Nephron (organoid): ENCODE measurements around the gene SZRD1.

Experiments used
- H3K27ac Mint-ChIP-seq, 3 experiments: 2 replicates each; pipeline ENCODE4 v1.8.0; 2020; ENCODE audit warnings: mixed read lengths in 3 of 3, mild to moderate bottlenecking in 2 of 3, moderate library complexity in 1 of 3
- H3K27me3 Mint-ChIP-seq: 2 replicates; pipeline ENCODE4 v1.8.0; 2021; ENCODE audit warnings: low read depth, mild to moderate bottlenecking, moderate library complexity, mixed read lengths
- H3K36me3 Mint-ChIP-seq: 2 replicates; pipeline ENCODE4 v1.8.0; 2020; ENCODE audit warnings: low read depth, mixed read lengths
- H3K4me1 Mint-ChIP-seq: 2 replicates; pipeline ENCODE4 v1.8.0; 2020; ENCODE audit warnings: mixed read lengths
- H3K4me3 Mint-ChIP-seq, 3 experiments: 2 replicates each; pipeline ENCODE4 v1.8.0; 2020; ENCODE audit warnings: mild to moderate bottlenecking in 3 of 3, mixed read lengths in 3 of 3, moderate library complexity in 2 of 3
- H3K9me3 Mint-ChIP-seq: 2 replicates; pipeline ENCODE4 v1.8.0; 2020; ENCODE audit warnings: mixed read lengths
- CTCF ChIP-seq, 3 experiments: fragments of 200-600 bp; sonication (generic); IDR thresholded peaks; one replicate each; pipeline ENCODE4 v1.5.0; 2021; ENCODE audit warnings: antibody characterized with exemption in 3 of 3; ENCODE audit not compliant: unreplicated experiment in 3 of 3

SZRD1 gene

GRCh38 chr1:16436946-16437474 lies 70.0 kb downstream of the SZRD1 start, which contains the start of gene SPATA21:
Gene SPATA21 (minus strand): TSS chr1:16437424. CDS start chr1:16431371, 6,053 bp downstream.
- H3K27me3 Mint-ChIP-seq: peaks cover 6% of the 10 kb centered on the region
- H3K27ac Mint-ChIP-seq: no peak within 1 kb of the TSS
- H3K4me1 Mint-ChIP-seq: peaks cover 15% of the 10 kb centered on the region
- H3K4me3 Mint-ChIP-seq: peak within 1 kb of the TSS in 1 of 3 experiments; percentile 31
- H3K9me3 Mint-ChIP-seq: no peaks in the 10 kb centered on the region
- no peak for TF ChIP-seq CTCF (IDR thresholded peaks at IDR 0.05; ENCODE audit: unreplicated experiment in 3 of 3)
- H3K36me3 Mint-ChIP-seq: no peaks in the 10 kb centered on the region

DNA sequence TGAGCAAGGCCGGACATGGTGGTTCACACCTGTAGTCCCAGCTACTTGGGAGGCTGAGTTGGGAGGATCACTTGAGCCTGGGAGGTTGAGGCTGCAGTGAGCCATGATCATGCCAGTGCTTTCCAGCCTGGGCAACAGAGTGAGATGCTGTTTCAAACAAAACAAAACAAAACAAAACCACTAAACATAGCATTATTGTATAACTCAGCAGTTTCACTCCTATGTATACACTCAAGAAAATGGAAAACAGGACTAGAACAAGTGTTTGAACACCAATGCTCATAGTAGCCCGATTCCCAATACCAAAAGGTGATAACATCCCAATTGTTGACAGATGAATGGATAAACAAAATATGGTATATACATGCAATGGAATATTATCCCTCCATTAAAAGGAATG lies 71.5 kb downstream of the SZRD1 start:
- Mint-ChIP-seq H3K36me3 (peaks cover 4% of the 10 kb centered on the region), H3K4me3 (peak overlapping the region; percentile 58 to 83 (median 72)), H3K27me3 (peaks cover 6% of the 10 kb centered on the region), H3K9me3 (no peaks in the 10 kb centered on the region), H3K4me1 (peaks cover 19% of the 10 kb centered on the region), H3K27ac (peak overlapping the region; percentile 20 to 62 (median 33))
- no peak for TF ChIP-seq CTCF (IDR thresholded peaks at IDR 0.05; ENCODE audit: unreplicated experiment in 3 of 3)

DNA sequence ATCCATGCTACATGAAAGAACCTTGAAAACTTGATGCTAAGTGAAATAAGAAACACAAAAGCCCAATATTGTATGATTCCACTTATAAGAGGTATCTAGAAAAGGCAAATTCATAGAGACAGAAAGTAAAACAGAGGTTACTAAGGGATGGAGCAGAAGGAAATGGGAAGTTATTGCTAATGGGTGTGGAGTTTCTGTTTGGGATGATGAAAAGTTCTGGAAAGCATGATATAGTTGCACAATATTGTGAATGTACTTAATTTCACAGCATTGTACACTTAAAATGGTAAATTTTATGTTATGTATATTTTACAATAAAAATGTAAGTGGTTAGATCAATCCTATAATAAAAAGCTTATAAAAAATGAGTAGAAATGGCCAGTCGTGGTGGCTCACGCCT lies 71.9 kb downstream of the SZRD1 start:
- peak overlapping the region; percentile 20 to 62 (median 33) for H3K27ac Mint-ChIP-seq
- H3K36me3 Mint-ChIP-seq: peaks cover 9% of the 10 kb centered on the region
- TF ChIP-seq CTCF (IDR thresholded peaks at IDR 0.05; ENCODE audit: unreplicated experiment in 3 of 3): no peak
- peaks cover 19% of the 10 kb centered on the region for H3K4me1 Mint-ChIP-seq
- peaks cover 6% of the 10 kb centered on the region for H3K27me3 Mint-ChIP-seq
- H3K9me3 Mint-ChIP-seq: no peaks in the 10 kb centered on the region
- peak overlapping the region; percentile 58 to 83 (median 72) for H3K4me3 Mint-ChIP-seq

DNA sequence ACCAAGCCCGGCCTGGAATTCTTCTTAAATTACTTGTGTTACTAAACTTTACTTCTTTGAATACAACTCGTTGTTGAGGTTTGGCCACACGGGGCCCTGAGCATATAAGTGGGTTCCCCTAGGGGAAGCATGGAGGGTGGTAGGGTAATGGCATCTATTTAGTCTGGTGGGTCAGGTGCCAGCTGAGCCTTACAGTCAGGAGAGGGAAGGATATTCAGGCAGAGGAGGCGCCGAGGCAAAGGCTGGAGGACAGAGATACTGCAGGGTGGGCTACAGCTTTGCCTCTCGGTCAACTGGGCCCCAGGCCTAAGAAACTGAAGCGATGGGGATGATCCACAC lies 73.1 kb downstream of the SZRD1 start:
- H3K27ac Mint-ChIP-seq: peak overlapping the region; percentile 85 to 94 (median 90)
- no peaks in the 10 kb centered on the region for H3K9me3 Mint-ChIP-seq
- H3K4me1 Mint-ChIP-seq: peaks cover 19% of the 10 kb centered on the region
- peaks cover 2% of the 10 kb centered on the region for H3K27me3 Mint-ChIP-seq
- H3K4me3 Mint-ChIP-seq: peak overlapping the region; percentile 92 to 97 (median 95)
- H3K36me3 Mint-ChIP-seq: peaks cover 18% of the 10 kb centered on the region
- TF ChIP-seq CTCF (IDR thresholded peaks at IDR 0.05; ENCODE audit: unreplicated experiment in 3 of 3): no peak

DNA sequence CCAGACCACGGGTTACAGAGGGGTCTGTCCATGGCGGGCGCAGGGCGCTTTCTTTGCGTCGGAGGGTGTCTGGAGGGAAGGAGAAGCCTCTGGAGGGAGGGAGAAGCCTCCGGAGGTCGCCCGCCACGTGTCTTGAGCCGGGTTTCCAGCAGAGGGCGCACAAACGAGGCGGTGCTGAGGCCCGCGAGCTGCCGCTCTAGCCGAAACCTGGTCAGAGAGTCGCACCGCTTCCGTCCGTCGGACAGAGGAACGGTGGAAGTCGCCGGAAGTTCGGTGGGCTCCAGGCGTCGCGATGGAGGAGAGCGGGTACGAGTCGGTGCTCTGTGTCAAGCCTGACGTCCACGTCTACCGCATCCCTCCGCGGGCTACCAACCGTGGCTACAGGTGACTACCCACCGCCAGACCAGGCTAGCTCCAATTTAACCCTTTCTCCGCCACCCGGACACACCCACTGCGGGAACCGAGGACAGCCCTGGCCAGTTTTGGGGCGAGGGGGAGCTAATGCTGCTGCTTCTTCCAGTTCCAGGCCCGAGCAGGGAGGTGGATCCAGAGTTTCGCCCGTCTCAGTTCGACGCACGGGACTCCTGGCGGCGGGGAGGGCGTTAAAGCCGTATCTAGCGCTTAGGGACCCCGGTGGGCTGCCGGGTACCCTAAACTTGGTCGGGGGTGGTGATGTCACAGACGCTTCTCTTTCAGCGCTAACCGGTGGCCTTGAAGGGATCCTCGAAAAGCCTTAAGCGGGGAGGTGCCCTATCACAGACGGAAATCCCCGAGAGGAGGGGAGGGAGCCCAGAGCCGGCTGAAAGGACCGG lies 73.6 kb downstream of the SZRD1 start, which contains the start of gene NECAP2:
Gene NECAP2 (plus strand): TSS at position 255 of the 812 bp plus-strand sequence. CDS start 38 bp downstream, at position 293.
- Mint-ChIP-seq H3K27ac (peak within 1 kb of the TSS; percentile 85 to 94 (median 90)), H3K9me3 (no peaks in the 10 kb centered on the region), H3K36me3 (peaks cover 22% of the 10 kb centered on the region), H3K27me3 (no peaks in the 10 kb centered on the region), H3K4me1 (peaks cover 19% of the 10 kb centered on the region), H3K4me3 (peak within 1 kb of the TSS; percentile 92 to 97 (median 95))
- peak; percentile 90 to 93 (median 92) for TF ChIP-seq CTCF (IDR thresholded peaks at IDR 0.05; ENCODE audit: unreplicated experiment in 3 of 3)
